SKM-1 (cell line): ENCODE results near the gene FHL2.
"Not testable (repeated sequence)": the region's sequence is repeated elsewhere in the genome, so short reads cannot be mapped to it uniquely, and the experiment has no call there.

Source experiments
- DNase-seq: peaks from one replicate; lab custom pipeline; 2025; ENCODE audit not compliant: unreplicated experiment; lab: John Stamatoyannopoulos, UW

Gene FHL2

DNA sequence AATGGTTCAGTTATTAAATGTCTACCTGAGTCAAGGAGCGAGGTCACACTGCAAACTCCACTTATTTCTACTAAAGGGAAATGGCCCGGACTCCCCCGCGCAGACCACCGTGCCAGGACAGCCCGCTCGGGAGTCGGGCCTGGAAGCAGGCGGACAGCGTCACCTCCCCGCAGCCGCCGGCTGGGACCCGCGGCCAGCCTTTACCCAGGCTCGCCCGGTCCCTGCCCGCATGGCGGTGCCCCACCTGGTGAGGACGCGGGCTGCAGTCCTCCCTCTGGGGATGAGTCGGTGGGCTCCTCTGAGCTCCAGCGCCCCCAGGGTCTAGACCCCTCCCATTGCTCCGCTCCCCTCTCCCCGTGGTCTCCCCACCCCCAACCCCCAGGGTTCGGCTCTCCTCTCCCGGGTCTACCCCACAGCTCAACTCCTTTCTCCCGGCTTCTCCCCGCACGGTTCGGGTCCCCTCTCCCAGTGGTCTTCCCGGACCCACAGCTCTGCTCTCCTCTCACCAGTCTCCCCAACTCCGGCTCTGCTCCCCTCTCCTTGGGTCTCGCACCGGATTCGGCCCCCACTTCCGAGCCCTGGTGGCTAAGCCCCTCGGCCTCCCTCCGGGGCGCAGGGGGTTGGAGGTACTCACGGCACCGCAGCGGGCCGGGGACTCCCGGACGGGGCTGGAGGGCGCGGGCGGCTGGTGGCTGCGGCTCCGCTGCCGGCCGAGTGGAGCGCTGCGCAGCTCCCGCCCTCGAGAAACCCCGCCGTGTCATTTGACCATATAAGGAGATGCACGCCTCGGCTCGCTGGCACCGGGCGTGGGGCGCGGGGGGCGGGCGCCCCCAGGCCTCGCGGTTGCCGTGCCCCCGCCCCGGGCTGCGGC is at the start of gene FHL2:
Gene FHL2 (minus strand): TSS at position 716 of the 871 bp plus-strand sequence. CDS start 12,535 bp downstream, outside the sequence.
- DNase-seq: peak; percentile 51

- DNase-seq: no peak
Measured at GRCh38 chr2:105447476-105447875, 48.6 kb upstream of the FHL2 start.

GRCh38 chr2:105446501-105446900 is 47.6 kb upstream of the FHL2 start:
- no peak for DNase-seq

DNA sequence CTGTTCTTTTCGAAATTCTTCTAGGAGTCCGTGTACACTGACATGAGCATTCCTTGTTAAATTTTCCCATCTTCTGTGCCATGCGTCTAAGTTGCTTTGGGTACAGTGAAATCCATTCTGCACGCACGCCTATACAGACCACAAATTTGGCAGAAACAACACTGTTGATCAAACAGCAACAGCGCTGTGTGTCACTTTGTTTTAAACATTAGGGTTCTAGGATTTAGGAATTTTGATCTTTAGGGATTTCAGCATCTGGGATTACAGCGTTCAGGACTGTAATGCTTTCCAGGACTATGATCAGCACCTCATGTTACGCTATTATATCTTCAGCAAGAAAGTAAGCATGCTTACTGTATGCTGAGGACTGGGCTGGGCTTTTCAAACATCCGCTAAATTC is 47.1 kb upstream of the FHL2 start:
- no peak for DNase-seq

DNA sequence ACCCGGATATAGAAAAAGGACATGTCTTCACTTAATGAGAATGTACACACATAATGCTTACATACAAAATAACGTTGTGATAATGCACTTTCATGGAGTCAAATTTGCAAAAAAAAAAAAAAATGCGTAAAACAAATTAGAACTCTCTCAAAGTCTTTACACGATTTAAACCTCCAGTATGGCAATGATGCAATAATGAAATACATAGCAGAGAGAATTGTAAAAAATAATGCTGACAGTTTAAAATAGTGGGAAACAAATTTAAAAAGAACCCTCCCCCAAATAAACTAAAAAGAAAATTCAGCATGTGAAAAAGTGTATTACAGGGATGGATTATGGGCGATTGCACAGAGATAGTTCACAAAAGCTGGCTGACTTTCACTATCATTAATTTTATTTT is 46.6 kb upstream of the FHL2 start:
- DNase-seq: no peak

- no peak for DNase-seq
Measured at GRCh38 chr2:105443617-105444598, 45.1 kb upstream of the FHL2 start.

DNA sequence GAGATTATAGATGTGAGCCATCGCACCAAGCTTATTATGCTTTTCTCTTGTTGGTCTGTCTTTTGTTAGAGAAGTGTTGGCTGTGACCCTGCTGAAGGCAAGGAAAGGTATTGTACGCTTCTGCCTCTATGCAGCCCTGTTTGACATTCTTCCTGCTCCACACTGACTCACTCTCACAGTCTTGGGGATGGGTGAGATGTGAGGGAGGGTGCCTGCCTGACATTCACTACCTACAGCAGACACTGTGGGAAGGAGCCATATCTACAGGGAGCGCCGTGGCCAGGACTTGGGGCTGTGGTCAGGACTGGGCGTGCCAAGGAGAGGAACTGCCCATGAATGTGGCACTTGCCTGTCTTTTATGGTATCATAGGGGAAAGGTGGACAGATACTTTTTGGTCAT is 43.9 kb upstream of the FHL2 start:
- no peak for DNase-seq

DNA sequence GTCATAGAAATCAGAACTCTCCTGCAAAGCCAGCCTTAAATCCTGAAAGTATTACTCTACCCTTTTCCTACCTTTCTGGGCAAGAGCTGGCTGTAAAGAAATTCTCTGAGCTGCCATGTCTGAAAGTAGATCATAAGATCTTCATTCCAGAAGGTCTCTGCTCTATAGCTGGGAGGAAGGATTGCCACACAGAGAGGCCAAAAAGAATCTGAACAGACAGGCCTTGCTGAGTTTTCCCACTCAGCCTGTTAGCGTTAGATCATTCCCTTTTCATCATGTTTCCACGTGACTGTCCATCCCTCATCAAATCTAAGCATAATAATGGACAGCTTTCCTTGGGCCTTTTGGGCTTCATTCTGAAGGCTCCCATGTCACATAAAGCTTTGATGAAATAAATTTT is 43.2 kb upstream of the FHL2 start:
- no peak for DNase-seq

DNA sequence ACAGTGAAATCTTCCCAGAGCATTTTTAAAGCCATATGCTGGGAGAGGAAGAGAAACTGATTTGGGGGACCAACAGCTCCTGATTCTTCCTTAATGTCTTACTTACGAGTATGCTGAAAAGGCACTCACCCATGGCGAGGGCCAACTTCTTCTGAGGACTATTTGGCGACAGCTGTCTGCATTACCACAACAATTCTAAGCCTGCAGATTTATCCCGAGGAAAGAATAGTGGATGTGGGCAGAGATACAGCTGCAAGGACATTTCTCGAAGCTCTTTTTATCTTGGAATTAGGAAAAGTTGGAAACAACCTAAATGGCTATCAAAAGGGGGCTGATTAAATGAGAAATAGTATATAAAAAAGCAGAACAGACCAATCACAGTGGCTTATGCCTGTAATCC is 40.3 kb upstream of the FHL2 start:
- DNase-seq: no peak

GRCh38 chr2:105438104-105438929 is 39.5 kb upstream of the FHL2 start:
- no peak for DNase-seq

DNA sequence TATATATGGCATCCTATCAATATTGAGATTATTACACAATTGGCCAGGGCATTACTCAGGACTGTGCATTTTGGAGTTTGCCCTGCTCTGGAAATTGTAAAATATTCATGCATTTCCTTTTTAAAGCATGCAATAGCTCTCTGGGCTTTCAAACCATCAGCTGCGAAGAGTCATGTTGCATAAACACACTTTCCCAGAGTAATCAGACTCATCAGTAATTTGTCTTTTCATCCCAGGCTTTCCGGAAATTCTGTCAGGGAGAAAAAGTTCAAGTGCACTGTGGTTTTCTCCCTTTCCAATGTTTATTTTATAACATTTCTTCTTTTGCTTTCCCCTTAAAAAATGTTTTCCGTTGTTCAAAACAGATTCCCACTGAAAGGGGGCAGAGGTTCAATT is 38.9 kb upstream of the FHL2 start:
- no peak for DNase-seq

DNA sequence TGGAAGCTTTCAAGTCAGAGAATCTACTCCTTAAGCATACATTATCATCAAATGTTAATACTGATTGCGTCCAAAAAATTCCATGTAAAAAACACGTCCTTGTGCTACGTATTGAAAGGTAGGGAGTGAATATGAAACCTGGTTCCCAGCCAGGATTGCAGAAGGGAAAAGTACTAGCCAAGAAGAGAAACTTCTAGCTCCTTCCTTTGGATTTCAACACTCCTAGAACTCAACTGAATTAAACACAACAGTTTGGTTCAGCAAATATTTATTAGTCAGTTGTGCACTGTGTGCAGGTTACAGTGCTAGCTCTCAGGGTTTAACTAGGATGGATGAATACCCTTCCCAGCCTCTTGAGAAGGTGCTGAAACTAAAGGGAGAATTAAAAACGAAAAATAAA is 33.9 kb upstream of the FHL2 start:
- no peak for DNase-seq

DNA sequence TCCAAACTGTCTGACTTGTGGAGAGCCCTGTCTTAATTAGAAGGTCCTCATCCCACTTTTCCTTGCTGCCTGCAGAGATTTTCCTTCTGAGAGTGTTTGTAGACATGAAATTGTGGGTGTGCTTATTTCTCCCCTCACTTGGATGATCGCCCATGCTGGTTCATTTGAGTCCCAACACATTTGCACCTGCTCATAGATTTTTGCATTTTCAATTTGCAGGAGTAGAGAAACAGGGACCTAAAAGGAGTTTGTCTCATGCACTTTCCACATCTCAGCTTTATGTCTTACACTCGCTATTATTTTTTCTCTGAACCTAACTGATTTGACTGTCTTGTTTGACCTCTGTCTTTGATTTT is 33.2 kb upstream of the FHL2 start:
- no peak for DNase-seq

- DNase-seq: no peak
Measured at GRCh38 chr2:105431367-105432043, 32.7 kb upstream of the FHL2 start.

DNA sequence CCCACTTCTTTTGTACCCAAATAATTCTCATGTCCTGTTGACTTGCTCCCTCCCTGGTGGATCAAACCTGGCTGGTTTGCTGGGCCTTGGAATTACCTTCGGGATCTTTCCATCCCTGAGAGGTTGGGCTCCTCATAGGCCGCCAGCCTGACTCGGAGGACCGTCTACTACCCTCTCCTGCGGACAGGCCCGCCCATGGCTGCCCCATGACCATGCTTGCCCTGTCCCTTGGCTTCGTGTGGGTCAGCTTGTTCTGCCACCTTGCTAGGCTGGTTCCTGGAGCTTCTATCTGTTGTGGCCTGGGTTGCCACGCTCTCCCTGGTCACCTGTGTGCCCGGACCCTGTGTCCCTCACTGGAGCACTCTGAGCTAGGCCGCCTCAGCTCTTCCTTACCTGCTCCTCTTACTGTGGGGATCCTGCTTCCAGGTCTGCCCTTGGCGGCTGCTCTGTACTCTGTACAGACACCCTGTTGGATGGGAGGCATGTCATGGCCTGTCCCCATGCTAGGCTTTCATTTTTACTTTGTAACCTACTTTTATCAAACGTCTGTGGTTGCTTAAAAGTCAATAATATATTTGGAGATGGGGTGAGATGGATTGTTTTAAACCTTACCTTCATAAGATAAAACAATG is 29.7 kb upstream of the FHL2 start:
- no peak for DNase-seq

DNA sequence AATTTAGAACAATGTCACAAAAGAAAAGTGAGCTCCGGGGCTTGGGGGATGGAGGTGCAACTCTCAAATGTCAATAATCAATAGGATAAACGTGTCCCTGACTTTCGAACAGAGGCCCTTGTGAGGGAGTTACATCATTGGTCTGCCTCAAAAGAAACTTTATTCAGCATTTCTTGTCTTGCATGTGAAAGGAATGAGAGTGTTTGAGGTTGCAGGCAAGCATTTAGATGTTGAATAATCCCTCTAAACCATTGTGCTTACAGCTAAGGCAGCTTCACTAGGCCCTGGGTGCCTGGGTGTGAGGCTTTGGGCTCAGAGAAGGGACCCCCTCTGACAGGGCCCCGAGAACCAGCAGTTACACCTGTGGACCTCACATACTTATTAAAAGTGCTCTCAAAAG is 28.6 kb upstream of the FHL2 start:
- no peak for DNase-seq

- no peak for DNase-seq
Measured at GRCh38 chr2:105426626-105427292, 27.9 kb upstream of the FHL2 start.

DNA sequence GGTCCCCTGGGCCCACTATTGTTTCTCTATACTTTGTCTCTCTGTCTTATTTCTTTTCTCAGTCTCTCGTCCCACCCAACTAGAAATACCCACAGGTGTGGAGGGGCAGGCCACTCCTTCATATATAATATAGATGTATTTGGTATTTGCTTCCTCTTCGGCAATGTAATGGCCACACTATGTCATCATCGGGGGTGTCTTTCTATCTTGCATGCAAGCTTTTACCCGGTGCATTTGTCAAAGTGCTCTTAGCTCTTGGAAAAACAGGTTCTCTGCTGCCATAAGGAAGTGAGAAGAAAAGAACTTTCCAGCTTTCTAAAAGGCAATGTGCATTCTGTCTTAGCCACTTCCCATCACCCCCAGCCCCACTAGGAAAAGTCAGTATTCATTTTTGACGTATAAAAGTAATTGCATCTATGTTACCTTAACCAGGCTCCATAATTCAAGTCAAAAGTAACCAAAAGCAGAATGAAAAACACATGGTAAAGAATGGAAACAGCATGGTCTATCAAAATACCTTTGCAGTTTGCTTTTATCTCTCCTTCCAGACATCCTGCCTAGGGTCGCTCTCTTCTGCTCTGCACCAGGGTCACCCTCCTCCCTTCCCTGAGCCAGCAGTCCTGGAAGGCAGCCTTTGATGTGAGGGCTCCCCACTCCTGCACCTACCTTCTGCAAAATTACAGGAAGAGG is 27.2 kb upstream of the FHL2 start:
- DNase-seq: no peak

- DNase-seq: not testable (repeated sequence)
Measured at GRCh38 chr2:105424836-105425235, 26.0 kb upstream of the FHL2 start.
